ENCODE data around the gene ALK. TPM values are rescaled to one million over a fixed set of nuclear protein-coding genes. Genes with fewer than 3 reads are reported as not detected.

ALK gene
- polyA plus RNA-seq, 2 of the 4 experiments (the other 2 are of a cell fraction) = not detected

DNA sequence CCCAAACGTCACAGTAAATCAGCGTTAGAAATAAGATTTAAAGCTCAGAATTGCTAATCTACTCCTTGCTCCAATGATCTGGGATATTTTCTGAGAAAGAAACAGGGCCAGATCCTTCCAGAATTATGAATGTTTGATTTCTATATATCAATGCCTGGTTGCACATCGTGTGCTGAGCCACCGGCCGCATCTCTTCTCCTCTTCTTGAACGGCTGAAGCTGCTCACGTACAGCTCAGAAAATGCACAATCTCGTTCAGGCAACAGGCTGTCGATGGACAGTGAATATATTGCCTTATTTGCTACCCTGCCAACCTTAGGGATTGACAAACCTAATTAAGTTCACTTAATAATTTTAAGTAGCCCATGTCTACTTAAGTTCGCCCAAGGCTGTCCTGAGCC, 636.7 kb downstream of the ALK start:
- no peak overlapping the region for H3K27ac ChIP-seq

DNA sequence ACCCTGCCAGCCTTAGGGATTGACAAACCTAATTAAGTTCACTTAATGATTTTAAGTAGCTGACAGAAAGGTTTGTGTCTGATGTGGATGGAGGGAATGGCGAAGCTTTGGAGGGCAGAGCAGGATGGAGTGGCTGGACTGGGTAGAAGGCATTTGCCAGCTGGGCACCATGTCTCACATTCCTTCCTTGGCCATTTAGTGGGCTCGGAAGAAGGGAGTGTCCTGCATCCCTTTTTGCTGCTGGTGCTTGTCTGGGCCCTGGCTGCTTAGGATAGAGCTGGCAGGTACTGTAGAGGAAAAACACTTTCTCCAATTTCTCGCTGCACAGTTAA, 639.5 kb downstream of the ALK start:
- Histone ChIP-seq H3K27ac (no peak overlapping the region), H3K4me2 (peak overlapping the region; percentile 54), H3K4me1 (peaks cover 7% of the 10 kb centered on the region; the same call in 2 of the 3 replicates), H3K4me3 (no peak overlapping the region), H3K9me3 (peaks cover 4% of the 10 kb centered on the region; the same call in 1 of the 3 replicates)
- ChIA-PET POLR2A (no interaction called here), CTCF (interaction anchor here (1.2 to 7.2 kb wide), 4 partner anchors 14 to 834 kb away, joined by 3 to 38 read pairs (median 4); no protein-coding TSS in a partner anchor)
- no peak for FAIRE-seq
- no peak for DNase-seq (ENCODE audit: low read depth in 1 of 2, low spot score in 1 of 2)
- no peak for TF ChIP-seq EHF (CRISPR knock-in tag; IDR thresholded peaks at IDR 0.05)
- no peak for TF ChIP-seq SREBF2 (IDR thresholded peaks at IDR 0.05)
- TF ChIP-seq, protein P1, sequence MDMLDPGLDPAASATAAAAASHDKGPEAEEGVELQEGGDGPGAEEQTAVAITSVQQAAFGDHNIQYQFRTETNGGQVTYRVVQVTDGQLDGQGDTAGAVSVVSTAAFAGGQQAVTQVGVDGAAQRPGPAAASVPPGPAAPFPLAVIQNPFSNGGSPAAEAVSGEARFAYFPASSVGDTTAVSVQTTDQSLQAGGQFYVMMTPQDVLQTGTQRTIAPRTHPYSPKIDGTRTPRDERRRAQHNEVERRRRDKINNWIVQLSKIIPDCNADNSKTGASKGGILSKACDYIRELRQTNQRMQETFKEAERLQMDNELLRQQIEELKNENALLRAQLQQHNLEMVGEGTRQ (IDR thresholded peaks at IDR 0.05) = no peak
- no peak for TF ChIP-seq CBX8 (IDR thresholded peaks at IDR 0.05)
- TF ChIP-seq CBX2 (IDR thresholded peaks at IDR 0.05; ENCODE audit: borderline replicate concordance, low read depth) = no peak
- no peak for TF ChIP-seq SMC3 (IDR thresholded peaks at IDR 0.05)
- TF ChIP-seq, protein P2, sequence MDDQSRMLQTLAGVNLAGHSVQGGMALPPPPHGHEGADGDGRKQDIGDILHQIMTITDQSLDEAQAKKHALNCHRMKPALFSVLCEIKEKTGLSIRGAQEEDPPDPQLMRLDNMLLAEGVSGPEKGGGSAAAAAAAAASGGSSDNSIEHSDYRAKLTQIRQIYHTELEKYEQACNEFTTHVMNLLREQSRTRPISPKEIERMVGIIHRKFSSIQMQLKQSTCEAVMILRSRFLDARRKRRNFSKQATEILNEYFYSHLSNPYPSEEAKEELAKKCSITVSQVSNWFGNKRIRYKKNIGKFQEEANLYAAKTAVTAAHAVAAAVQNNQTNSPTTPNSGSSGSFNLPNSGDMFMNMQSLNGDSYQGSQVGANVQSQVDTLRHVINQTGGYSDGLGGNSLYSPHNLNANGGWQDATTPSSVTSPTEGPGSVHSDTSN (IDR thresholded peaks at IDR 0.05) = no peak
- TF ChIP-seq PHF8 (IDR thresholded peaks at IDR 0.05; ENCODE audit: borderline replicate concordance, low read depth) = no peak
- TF ChIP-seq MYC (IDR thresholded peaks at IDR 0.05; ENCODE audit: borderline replicate concordance, low read length) = no peak
- TF ChIP-seq NPAS2 (CRISPR knock-in tag; IDR thresholded peaks at IDR 0.05; ENCODE audit: borderline replicate concordance) = no peak
- TF ChIP-seq POLR2A (IDR thresholded peaks at IDR 0.05; ENCODE audit: low read length) = no peak
- TF ChIP-seq JUNB (IDR thresholded peaks at IDR 0.05) = no peak
- TF ChIP-seq, protein P3, sequence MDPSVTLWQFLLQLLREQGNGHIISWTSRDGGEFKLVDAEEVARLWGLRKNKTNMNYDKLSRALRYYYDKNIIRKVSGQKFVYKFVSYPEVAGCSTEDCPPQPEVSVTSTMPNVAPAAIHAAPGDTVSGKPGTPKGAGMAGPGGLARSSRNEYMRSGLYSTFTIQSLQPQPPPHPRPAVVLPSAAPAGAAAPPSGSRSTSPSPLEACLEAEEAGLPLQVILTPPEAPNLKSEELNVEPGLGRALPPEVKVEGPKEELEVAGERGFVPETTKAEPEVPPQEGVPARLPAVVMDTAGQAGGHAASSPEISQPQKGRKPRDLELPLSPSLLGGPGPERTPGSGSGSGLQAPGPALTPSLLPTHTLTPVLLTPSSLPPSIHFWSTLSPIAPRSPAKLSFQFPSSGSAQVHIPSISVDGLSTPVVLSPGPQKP (IDR thresholded peaks at IDR 0.05; ENCODE audit: low read depth, low read length) = no peak
- no peak for TF ChIP-seq RARB (CRISPR knock-in tag; IDR thresholded peaks at IDR 0.05)
- TF ChIP-seq JUN (IDR thresholded peaks at IDR 0.05) = no peak
- no peak for TF ChIP-seq RAD21 (conservative IDR thresholded peaks at IDR 0.05 in 1 of 2, IDR thresholded peaks at IDR 0.05 in 1 of 2)
- TF ChIP-seq, protein P4, sequence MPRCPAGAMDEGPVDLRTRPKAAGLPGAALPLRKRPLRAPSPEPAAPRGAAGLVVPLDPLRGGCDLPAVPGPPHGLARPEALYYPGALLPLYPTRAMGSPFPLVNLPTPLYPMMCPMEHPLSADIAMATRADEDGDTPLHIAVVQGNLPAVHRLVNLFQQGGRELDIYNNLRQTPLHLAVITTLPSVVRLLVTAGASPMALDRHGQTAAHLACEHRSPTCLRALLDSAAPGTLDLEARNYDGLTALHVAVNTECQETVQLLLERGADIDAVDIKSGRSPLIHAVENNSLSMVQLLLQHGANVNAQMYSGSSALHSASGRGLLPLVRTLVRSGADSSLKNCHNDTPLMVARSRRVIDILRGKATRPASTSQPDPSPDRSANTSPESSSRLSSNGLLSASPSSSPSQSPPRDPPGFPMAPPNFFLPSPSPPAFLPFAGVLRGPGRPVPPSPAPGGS (IDR thresholded peaks at IDR 0.05) = no peak
- no peak for TF ChIP-seq ZNF302 (CRISPR knock-in tag; IDR thresholded peaks at IDR 0.05)
- TF ChIP-seq EP300 (IDR thresholded peaks at IDR 0.05) = no peak
- 43% methylated on average over 3 of the region's 3 CpGs for WGBS (ENCODE audit: missing lambda C conversion rate)
- ATAC-seq = peak; percentile 6 to 25; a peak in 2 of 6 replicates

More for the DNA sequence above, 636.7 kb downstream of the ALK start:
- Histone ChIP-seq H3K4me1 (peaks cover 7% of the 10 kb centered on the region; the same call in 2 of the 3 replicates), H3K4me2 (no peak overlapping the region), H3K4me3 (no peak overlapping the region), H3K9me3 (peaks cover 4% of the 10 kb centered on the region; the same call in 1 of the 3 replicates)
- ChIA-PET POLR2A (no interaction called here), CTCF (interaction anchor here (0.7 to 7.2 kb wide), 4 partner anchors 10 to 326 kb away, joined by 3 to 38 read pairs (median 4); no protein-coding TSS in a partner anchor)
- TF ChIP-seq, protein P1 (IDR thresholded peaks at IDR 0.05) = no peak
- TF ChIP-seq KDM5A (IDR thresholded peaks at IDR 0.05) = no peak
- no peak for TF ChIP-seq RNF2 (IDR thresholded peaks at IDR 0.05; ENCODE audit: borderline replicate concordance, low read depth)
- DNase-seq (ENCODE audit: low read depth in 1 of 2, low spot score in 1 of 2) (no peak), ATAC-seq (no peak), FAIRE-seq (no peak)
- 59% methylated on average over 10 of the region's 10 CpGs for WGBS (ENCODE audit: missing lambda C conversion rate)

Measured in A549 (cell line).